ENCODE measurements around the gene RAB19. TPM values are rescaled to one million over a fixed set of nuclear protein-coding genes. Genes with fewer than 3 reads are reported as not detected.

Gene RAB19
- total RNA-seq, 1 experiment from 2014 or later: not detected

DNA sequence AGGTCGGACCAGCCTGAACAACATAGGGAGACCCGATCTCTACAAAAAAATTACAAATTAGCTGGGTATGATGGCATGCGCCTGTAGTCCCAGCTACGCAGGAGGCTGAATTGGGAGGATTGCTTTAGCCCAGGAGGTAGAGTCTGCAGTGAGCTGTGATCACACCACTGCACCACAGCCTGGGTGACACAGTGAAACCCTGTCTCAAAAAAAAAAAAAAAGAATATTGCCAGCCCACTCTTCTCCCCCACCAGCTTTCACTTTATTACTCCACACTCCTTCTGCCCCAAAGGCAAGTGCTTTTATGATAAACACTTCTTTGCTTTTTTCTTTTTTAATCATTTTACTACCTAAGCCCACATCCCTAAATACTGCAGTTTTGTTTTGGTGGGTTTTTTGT lies 14.8 kb downstream of the RAB19 start:
- BruUV-seq (replicated peaks): no TSS peak
- ChIA-PET CTCF (no interaction called here), POLR2A (ENCODE audit: low non-redundant PET) (no interaction called here)
- intact Hi-C loops (cut with micrococcal nuclease; ENCODE audit: unreplicated experiment): no loop called here
- H3K27ac ChIP-seq (ENCODE audit: low read depth, low read length, poor library complexity, severe bottlenecking): no peak overlapping the region
- TF ChIP-seq CTCF (conservative IDR thresholded peaks at IDR 0.05; ENCODE audit: low read depth, low read length): no peak
- TF ChIP-seq EZH2 (IDR thresholded peaks at IDR 0.05; ENCODE audit: borderline replicate concordance, low read depth, low read length, poor library complexity, severe bottlenecking): no peak
- DNase-seq (ENCODE audit: low spot score): no peak
- H3K4me3 ChIP-seq (ENCODE audit: low read depth, low read length, poor library complexity, severe bottlenecking): no peak overlapping the region
- H3K4me1 ChIP-seq (ENCODE audit: insufficient read depth, low read length, poor library complexity, severe bottlenecking): no peaks in the 10 kb centered on the region
- H3K9me3 ChIP-seq (ENCODE audit: low read depth, low read length, poor library complexity, severe bottlenecking): no peaks in the 10 kb centered on the region
- no peaks in the 10 kb centered on the region for H3K27me3 ChIP-seq (replicated peaks; ENCODE audit: insufficient read depth, low read depth, low read length, poor library complexity)
- H3K36me3 ChIP-seq (ENCODE audit: insufficient read depth, low read length, poor library complexity, severe bottlenecking): no peaks in the 10 kb centered on the region

DNA sequence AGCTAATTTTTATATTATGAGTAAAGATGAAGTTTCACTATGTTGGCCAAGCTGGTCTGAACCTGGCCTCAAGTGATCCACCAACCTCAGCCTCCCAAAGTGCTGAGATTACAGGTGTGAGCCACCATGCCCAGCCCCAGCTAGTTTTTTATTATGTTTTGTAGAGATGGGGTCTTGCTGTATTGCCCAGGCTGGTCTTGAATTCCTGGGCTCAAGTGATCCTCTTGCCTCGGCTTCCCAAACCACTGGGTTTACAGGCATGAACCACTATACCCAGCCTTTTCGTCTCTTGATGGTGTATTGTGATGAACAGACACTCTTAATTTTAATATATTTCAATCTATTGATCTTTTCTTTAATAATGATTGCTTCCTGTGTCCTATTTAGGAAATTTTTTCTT lies 17.7 kb downstream of the RAB19 start:
- intact Hi-C loops (cut with micrococcal nuclease; ENCODE audit: unreplicated experiment): no loop called here
- DNase-seq (ENCODE audit: low spot score): no peak
- Histone ChIP-seq H3K9me3 (ENCODE audit: low read depth, low read length, poor library complexity, severe bottlenecking) (no peaks in the 10 kb centered on the region), H3K4me1 (ENCODE audit: insufficient read depth, low read length, poor library complexity, severe bottlenecking) (no peaks in the 10 kb centered on the region), H3K27me3 (replicated peaks; ENCODE audit: insufficient read depth, low read depth, low read length, poor library complexity) (no peaks in the 10 kb centered on the region), H3K36me3 (ENCODE audit: insufficient read depth, low read length, poor library complexity, severe bottlenecking) (no peaks in the 10 kb centered on the region), H3K4me3 (ENCODE audit: low read depth, low read length, poor library complexity, severe bottlenecking) (no peak overlapping the region), H3K27ac (ENCODE audit: low read depth, low read length, poor library complexity, severe bottlenecking) (no peak overlapping the region)
- BruUV-seq (replicated peaks): no TSS peak
- ChIA-PET CTCF (no interaction called here), POLR2A (ENCODE audit: low non-redundant PET) (no interaction called here)
- no peak for TF ChIP-seq EZH2 (IDR thresholded peaks at IDR 0.05; ENCODE audit: borderline replicate concordance, low read depth, low read length, poor library complexity, severe bottlenecking)
- TF ChIP-seq CTCF (conservative IDR thresholded peaks at IDR 0.05; ENCODE audit: low read depth, low read length): no peak

- no peak for TF ChIP-seq EZH2 (IDR thresholded peaks at IDR 0.05; ENCODE audit: borderline replicate concordance, low read depth, low read length, poor library complexity, severe bottlenecking)
- TF ChIP-seq CTCF (conservative IDR thresholded peaks at IDR 0.05; ENCODE audit: low read depth, low read length): no peak
- H3K36me3 ChIP-seq (ENCODE audit: insufficient read depth, low read length, poor library complexity, severe bottlenecking): no peaks in the 10 kb centered on the region
- BruUV-seq (replicated peaks): no TSS peak
- no peaks in the 10 kb centered on the region for H3K4me1 ChIP-seq (ENCODE audit: insufficient read depth, low read length, poor library complexity, severe bottlenecking)
- no peak for DNase-seq (ENCODE audit: low spot score)
- ChIA-PET POLR2A (ENCODE audit: low non-redundant PET) (no interaction called here), CTCF (no interaction called here)
- H3K27me3 ChIP-seq (replicated peaks; ENCODE audit: insufficient read depth, low read depth, low read length, poor library complexity): no peaks in the 10 kb centered on the region
- no peak overlapping the region for H3K4me3 ChIP-seq (ENCODE audit: low read depth, low read length, poor library complexity, severe bottlenecking)
- no peaks in the 10 kb centered on the region for H3K9me3 ChIP-seq (ENCODE audit: low read depth, low read length, poor library complexity, severe bottlenecking)
- intact Hi-C loops (cut with micrococcal nuclease; ENCODE audit: unreplicated experiment): no loop called here
- no peak overlapping the region for H3K27ac ChIP-seq (ENCODE audit: low read depth, low read length, poor library complexity, severe bottlenecking)
Observed at GRCh38 chr7:140423501-140423900, 19.6 kb downstream of the RAB19 start.
